GM21619 (cell line): Measurements from ENCODE around the gene CD244.
A peak's percentile ranks its signal among the peaks of the same experiment; 100 is the strongest.
"Not testable (repeated sequence)": the region's sequence is repeated elsewhere in the genome, so short reads cannot be mapped to it uniquely, and the experiment has no call there.

Experiments used
- ATAC-seq: cut with Tn5 transposase; IDR thresholded peaks from one replicate; pipeline ENCODE4 v1.9.1; 2021; ENCODE audit not compliant: unreplicated experiment

The CD244 gene

GRCh38 chr1:160782988-160783765 is 79.5 kb downstream of the CD244 start:
- not testable (repeated sequence) for ATAC-seq

- peak; percentile 85 for ATAC-seq
Observed at GRCh38 chr1:160781914-160782689, 80.6 kb downstream of the CD244 start.

- no peak for ATAC-seq
Observed at GRCh38 chr1:160781186-160781766, 81.4 kb downstream of the CD244 start.

GRCh38 chr1:160780398-160780755 is 82.3 kb downstream of the CD244 start:
- ATAC-seq, result no peak
